NCI-H345 treated with DMSO at 0.1 percent for 48 hours (cell line): ENCODE measurements around the gene ZNF689.
"Not testable (repeated sequence)": the region's sequence is repeated elsewhere in the genome, so short reads cannot be mapped to it uniquely, and the experiment has no call there.

Experiments
- DNase-seq: peaks from one replicate; lab custom pipeline; 2025; ENCODE audit not compliant: unreplicated experiment; lab: John Stamatoyannopoulos, UW

The ZNF689 gene

DNA sequence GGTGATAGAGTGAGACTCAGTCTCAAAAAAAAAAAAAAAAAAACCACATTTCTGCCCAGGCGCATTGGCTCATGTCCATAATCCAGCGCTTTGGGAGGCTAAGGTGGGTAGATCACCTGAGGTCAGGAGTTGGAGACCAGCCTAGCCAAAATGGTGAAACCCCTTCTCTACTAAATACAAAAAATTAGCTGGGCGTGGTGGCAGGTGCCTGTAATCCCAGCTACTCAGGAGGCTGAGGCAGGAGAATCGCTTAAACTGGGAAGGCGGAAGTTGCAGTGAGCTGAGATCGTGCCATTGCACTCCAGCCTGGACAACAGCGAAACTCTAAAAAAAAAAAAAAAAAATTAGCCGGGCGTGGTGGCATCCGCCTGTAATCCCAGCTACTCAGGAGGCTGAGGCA is 26.9 kb upstream of the ZNF689 start:
- DNase-seq, result not testable (repeated sequence)

DNA sequence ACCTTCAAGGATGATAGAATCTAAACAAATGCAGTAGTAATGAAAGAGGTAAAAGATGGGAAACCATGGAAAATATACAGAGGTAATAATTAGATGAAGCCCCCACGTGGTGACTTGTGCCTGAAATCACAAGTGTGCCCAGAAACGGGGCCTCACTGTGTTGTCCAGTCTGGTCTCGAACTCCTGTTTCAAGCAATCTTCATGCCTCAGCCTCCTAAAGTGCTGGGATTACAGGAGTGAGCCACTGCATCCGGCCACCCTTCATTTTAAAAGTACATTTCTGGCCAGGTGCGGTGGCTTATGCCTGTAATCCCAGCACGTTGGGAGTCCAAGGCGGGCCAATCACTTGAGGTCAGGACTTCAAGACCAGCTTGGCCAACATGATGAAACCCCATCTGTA is 26.4 kb upstream of the ZNF689 start:
- DNase-seq, result no peak

DNA sequence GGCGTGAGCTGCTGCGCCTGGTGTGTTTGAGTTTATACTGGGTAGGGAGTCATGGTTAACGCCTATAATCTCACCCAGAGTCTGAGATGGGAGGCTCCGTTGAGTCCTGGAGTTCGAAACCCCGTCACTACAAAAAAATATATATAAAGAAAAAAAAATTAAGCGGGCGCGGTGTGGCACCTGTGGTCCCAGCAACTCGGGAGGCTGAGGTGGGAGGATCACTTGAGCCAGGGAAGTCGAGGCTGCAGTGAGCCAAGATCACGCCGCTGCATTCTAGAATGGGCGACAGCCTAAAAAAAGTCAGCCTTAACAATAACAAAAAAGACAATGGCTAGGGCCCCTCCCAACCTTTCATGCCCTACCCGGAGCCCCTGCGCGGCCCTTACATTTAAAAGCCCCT is 23.3 kb upstream of the ZNF689 start:
- no peak for DNase-seq

DNA sequence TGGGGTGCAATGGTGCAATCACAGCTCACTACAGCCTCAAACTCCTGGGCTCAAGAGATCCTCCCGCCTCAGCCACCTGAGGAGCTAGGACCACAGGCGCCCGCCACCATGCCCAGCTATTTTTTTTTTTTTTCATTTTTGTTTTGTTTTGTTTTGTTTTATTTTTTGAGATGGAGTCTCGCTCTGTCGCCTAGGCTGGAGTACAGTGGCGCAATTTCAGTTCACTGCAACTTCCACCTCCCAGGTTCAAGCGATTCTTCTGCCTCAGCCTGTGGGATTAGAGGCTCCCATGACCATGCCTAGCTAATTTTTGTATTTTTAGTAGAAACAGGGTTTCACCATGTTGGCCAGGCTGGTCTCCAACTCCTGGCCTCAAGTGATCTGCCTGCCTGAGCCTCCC is 22.3 kb upstream of the ZNF689 start:
- not testable (repeated sequence) for DNase-seq

DNA sequence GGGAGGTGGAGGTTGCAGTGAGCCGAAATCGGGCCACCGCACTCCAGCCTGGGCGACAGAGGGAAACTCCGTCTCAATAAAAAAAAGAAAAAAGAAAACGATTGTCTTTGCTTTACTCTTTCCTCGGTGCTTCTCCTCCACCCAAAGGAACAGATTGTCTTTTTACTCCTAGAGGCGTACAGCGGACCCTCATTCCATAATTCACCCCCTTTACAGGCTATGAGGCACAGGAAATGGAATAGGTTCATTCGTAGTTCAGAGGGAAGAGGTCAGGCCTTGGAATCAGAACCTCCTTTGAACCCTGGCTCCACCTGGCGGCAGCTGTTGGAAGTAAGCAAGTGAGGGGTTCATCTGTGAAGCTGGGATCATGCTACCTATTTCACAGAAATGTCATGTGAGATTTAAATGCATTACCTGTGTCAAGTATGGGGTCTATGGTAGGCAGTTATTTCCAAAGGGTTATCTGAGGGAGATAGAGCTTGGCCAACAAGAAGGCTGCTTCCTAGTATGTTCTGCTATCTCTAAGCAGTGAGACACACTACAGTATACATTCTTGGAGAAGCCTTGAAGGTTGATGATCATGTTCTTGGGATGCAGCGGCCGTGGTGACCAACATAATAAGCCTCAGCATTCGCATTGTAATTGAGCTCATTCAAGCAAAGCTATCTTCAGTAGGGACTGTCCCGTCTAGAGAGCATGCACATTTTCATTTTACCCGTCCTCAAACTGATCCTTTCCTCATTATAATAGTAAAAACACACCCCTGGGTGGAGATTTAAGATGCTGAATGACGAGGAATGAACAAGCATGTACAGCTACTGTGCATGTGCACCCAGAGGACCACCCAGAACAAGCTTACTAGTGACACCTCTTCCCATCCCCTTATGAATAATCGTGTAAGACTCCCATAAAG is 18.7 kb upstream of the ZNF689 start:
- peak; percentile 64 for DNase-seq

DNA sequence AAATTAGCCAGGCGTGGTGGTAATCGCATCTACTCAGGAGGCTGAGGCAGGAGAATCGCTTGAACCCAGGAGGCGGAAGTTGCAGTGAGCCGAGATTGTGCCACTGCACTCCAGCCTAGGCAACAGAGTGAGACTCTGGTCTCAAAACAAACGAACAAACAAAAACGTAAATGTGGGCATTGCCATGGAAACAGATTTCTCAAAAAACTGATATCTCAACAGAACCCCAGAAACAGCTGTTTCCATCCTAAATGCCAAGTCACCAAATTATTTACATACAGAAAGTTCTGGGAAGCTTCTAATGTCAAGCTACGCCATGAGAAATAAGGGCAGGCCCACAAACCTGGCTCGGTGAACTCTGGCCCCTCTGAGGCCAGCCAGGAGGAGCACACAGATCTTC is 16.0 kb upstream of the ZNF689 start:
- DNase-seq, result no peak

DNA sequence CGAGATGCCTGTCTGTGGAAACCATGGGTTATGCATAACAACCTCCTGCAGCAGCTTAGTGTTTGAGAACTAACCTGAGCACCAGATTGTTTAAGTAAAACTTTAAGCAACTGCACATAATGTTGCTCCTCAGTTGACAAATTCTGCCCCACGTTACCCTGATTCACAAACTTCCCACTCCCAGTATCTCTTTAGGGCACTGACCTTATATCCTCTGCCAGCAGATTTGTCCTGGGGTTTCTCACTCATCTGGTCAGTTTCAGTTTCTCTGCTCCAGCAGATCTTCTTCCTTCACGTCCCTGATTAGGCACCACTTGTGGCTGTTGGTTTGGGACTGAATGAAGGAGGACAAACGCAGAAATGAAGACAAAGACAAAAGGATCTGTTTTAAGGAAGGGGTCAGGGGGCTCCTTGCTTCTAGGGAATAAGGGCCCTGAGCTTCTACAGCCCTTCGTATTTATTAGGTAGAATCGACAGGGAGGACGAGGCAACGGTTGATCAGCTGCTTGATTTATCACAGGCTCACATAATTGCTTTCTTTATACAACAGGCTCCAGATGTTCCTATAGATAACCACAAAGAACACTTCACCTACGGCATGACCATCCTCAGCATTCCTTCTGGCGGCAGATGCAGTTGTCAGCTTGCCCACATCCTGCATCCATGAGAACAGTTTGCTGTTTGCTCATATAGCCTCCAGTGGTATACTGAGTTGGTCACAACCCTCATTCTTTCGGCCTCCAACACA is 13.5 kb upstream of the ZNF689 start:
- DNase-seq, result no peak

DNA sequence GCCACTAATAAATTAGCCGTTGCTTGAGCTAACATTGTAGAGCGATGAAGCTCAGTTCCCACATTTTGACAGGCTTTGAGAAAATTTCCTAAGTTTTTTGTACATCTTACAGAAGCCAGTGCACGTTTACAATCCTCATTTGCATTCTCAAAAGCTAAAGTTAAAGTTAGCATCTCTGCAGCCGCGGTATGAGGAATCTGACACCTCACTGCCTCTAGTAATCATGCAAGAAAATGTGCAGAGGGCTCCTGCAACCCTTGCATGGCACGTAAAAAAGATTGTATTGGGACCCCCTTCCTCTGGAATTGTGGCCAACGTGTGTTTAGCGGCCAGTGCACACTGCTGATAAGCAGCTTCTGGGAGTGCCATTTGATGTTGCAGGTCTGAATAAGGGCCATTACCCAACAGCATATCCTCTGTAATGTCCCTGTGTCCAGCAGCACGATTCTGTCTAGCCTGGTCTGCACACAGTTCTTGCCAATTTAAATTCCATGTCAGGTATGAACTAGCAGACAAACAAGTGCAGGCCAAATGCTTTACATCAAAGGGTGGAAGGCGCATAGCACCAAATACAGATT is 12.4 kb upstream of the ZNF689 start:
- no peak for DNase-seq

DNA sequence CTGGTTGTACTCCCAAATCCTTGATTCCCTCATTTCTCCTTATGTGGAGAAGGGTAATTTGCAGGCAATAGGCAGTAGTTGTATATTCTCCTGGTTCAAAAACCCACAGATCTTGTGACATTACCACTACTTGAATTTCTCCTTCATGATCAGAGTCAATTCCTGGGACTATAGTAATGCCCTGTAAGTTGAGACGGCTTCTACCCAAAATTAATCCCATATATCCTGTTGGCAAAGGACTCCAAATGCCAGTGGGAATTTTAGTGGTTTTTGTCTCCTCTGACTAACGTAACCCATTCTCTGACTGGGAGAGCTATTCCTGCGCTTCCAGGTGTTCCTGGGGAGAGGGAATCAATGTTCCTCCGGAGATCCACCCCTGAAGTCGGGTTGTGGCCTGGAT is 11.6 kb upstream of the ZNF689 start:
- no peak for DNase-seq

DNA sequence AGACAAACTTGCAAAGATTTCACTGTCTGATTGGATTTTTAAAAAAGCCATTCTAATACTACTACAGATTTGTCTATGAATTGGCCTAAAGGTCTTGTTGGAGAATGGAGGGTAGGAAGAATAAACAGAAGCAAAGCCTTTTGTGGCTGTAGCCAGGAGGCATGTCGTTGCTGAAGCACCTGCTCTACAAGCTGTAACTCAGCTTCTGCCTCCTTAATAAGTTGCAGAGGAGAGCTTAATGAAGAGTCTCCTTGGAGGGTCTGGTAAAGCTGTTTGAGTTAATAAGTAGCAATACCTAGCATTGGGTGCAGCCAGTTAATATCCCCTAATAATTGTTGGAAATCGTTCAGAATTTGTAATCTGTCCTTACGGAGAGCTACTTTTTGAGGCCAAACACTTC is 10.0 kb upstream of the ZNF689 start:
- no peak for DNase-seq

DNA sequence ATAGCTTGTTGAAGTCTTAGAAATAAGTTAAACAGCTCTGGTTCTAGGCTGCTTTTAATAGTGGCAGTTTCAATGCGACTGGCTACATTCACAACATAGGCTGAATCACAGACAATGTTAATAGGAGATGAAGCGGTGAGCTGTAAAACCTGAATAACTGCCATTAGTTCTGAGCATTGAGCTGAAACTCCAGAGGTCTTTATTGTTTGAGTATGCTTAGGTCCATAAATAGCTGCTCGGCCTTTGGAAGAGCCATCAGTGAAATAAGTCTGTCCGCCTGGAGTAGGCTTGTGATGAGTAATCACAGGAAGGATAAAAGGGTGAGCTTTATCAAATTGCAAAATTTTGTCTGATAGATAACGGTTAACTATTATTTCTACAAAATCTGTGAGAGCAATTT is 9.4 kb upstream of the ZNF689 start:
- DNase-seq, result no peak

DNA sequence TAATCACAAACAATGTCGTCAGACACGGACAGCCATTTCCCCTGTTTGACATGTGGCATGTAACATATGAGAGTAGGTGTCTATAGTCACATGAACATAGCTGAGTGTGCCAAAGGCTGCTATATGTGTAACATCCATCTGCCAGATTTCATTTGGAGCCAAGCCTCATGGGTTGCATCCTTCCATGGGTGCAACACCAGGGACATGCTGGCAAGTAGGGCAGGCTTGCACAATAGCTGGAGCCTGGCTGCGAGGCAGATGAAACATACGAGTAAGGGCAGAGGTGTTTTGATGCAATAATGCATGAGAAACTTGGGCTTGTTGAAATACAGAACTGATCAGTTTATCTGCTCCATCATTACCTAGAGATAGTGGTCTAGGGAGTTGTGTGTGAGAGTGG is 9.0 kb upstream of the ZNF689 start:
- DNase-seq, result no peak

DNA sequence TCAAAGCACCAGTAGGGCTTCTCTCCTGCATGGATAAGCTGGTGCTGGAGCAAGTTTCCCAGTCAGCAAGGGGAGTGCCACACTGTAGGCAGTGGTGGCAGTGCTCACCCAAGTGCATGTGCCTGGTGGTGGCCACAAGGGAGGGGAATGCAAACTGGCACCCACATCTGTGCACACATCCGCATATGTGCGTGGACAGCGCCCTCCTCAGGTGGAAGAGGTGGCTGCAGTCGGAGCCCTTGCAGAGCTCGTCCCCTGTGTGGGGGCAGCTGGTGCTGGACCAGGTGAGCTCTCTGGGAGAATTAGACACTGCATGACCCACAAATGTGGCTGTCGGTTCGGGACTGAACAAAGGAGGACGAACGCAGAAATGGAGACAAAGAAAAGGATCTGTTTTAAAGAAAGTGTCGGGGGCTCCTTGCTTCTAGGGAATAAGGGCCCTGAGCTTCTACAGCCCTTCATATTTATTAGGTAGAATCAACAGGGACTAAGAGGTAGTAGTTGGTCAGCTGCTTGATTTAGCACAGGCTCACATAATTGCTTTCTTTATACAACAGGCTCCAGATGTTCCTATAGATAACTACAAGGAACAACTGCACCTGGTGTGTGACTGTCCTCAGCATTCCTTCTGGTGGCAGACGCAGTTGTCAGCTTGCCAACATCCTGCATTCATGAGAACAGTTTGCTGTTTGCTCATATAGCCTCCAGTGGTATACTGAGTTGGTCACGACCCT is 5.3 kb upstream of the ZNF689 start:
- peak; percentile 90 for DNase-seq

DNA sequence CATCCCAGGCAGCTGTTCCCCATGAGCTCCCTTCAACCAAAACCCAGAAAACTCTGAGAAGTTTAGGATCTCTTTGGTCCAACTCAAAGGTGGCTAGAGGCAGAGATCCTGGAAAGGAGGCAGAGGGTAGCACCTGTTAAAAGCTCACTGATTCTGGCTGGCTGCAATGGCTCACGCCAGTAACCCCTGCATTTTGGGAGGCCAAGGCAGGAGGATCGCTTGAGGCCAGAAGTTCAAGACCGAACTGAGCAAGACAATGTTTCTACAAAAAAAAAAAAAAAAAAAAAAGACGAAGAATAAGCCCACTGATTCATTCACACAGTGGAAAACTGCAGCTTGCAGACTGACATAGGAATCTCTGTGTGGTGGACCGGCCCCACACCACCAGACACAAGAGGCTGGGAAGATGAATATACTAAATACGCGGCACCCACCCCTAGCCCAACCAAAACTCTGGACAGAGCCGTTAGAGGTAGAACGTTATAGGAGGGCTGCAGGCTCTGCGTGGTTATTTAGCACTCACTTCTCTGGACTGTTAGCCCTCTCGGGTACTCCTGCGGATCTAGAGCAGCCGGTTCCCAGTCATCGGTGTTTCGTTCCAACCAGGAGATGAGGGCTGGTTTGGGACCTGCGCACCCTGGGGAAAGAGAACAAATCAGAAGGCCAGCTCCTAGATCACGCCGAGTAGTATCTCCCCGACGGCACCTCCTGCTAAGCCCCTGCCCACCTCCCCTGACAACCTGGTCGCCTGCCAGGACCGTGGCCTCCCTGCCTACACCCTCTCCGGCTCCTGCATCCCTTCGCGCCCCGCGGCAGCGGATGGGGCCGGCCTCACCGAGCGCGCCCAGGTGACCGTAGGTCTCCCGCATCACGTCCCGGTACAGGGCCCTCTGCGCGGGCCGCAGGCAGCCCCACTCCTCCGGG is 925 bp downstream of the ZNF689 start:
- peak; percentile 45 for DNase-seq

DNA sequence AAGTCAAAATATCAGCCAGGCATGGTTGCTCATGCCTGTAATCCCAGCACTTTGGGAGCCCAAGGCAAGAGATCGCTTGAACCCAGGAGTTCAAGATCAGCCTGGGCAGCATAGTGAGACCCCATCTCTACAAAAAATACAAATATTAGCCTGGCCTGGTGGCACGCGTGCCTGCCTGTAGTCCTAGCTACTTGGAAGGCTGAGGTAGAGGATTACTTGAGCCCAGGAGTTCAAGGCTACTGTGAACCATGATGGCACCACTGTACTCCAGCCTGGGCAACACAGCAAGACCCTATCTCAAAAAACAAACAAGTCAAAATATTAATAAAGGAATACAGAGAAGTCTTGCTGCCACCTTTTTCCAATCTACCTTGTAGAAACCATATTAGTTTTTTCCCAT is 4.2 kb downstream of the ZNF689 start:
- DNase-seq, result no peak

DNA sequence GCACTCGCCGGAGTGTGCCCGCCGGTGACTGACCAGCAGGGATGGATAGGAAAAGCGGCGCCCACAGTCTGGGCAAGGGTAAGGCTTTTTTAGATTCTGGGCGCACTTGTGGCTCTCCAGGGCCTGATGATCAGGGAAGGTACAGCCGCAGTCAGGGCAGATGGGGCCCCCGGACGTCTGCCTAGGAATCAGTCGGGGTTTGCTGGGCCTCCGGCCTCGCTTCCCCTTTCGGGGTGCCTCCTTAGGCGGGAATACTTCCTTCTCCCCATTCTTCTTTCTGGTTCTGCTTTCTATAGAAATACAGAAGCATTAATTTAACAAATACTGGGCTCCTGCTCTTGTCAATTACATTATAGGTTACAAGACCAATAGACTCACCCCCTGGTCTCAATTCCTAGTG is 5.0 kb downstream of the ZNF689 start:
- DNase-seq, result no peak

DNA sequence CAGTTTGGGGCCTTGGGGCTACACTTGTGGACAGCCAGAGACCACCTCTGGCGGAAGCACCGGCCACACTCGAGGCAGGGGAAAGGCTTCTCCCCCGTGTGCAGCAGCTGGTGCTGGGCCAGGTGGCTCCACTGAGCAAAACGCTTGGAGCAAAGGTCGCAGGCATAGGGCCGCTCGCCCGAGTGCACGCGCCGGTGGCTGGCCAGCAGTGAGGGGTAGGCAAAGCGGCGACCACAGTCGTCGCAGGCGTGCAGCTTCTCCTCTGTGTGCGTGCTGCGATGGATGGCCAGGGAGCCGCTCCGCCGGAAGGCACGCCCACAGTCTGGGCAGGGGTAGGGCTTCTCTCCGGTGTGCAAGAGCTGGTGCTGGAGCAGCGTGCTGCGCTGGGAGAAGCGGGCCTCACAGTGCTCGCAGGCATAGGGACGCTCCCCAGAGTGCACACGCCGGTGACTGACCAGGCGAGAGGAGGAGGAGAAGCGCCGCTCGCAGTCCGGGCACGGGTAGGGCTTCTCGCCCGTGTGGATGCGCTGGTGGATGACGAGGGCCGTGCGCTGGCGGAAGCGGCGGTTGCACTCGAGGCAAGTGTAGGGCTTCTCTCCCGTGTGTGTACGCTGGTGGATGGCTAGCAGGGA is 5.8 kb downstream of the ZNF689 start:
- DNase-seq, result no peak

DNA sequence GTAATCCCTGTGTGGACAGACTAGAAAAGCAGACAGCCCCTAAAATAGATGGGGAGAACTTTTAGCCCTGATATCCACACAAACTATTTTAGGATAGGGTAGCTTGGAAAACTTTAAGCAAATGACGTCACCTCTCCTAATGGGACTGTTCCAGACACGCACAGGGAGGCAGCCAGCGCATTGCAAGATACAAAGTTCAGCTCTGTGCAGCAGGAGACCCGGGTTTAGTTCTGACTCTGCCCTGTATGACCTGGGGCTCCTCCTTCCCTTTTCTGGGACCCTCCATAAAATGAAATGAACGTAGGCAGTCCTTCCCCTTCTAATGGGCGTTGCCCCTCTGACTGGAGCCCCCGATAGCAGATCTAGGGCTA is 6.3 kb downstream of the ZNF689 start:
- no peak for DNase-seq

DNA sequence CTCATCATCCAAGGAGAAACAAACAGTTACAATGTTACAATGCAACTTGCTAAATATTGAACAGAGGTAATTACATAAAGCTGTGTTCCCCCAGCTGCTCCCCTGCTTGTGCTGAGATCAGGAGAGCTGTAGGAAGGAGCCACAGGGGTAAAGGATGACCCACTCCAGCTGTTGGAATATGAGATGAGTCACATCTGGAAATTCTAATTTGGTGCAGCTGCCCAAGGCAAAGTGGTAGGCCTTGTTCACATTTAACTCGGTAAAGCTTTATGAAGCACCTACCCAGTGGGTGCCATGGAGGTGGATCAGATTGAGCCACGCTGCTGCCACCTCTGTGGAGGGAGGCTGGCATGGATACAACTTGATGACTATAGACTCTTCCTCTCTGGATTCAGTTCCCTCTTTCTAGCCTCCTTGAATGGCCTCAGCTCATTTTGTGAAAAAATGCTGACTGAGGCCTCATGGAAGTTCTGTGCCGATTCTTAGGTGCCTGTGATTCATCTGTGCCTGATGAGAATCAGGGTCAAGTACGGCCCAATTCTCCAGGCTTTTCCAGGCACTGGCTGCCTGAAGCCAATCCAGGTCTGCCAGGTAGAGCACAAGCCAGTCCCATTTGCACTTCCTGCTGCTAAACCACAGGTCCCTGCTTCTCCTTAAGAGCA is 7.4 kb downstream of the ZNF689 start:
- no peak for DNase-seq
